SU-DHL-6 (cell line): ENCODE results near the gene WNT9A.

ENCODE experiments used
- H2AFZ ChIP-seq: fragments of 200-600 bp; sonication (generic); 2 replicates; pipeline ENCODE4 v1.6.1; 2014; ENCODE audit warnings: low read depth, mild to moderate bottlenecking, moderate library complexity, mixed read lengths, antibody characterized with exemption, low read length; ENCODE audit not compliant: severe bottlenecking
- H3F3A ChIP-seq: fragments of 200-600 bp; shearing (Covaris generic); 2 replicates; pipeline ENCODE4 v1.6.0; 2016; ENCODE audit warnings: antibody characterized with exemption, mild to moderate bottlenecking; ENCODE audit not compliant: insufficient read depth
- H3K27ac ChIP-seq: fragments of 200-600 bp; sonication (generic); 2 replicates; pipeline ENCODE4 v1.5.1; 2016; ENCODE audit warnings: low read depth, mild to moderate bottlenecking, low read length, moderate library complexity, mixed read lengths
- H3K27me3 ChIP-seq: fragments of 200-600 bp; sonication (generic), shearing (Covaris generic); 2 replicates; pipeline ENCODE4 v1.6.0; 2014; ENCODE audit warnings: mild to moderate bottlenecking, low read length
- H3K36me3 ChIP-seq: fragments of 200-600 bp; sonication (generic); 2 replicates; pipeline ENCODE4 v1.6.1; 2014; ENCODE audit warnings: mild to moderate bottlenecking, low read length, mixed read lengths
- H3K4me2 ChIP-seq: fragments of 300-600, 200-600 bp; shearing (Covaris generic), sonication (generic); 2 replicates; pipeline ENCODE4 v1.6.0; 2014; ENCODE audit warnings: low read length, low read depth, mild to moderate bottlenecking; ENCODE audit not compliant: poor library complexity, severe bottlenecking
- H3K4me3 ChIP-seq: fragments of 200-600 bp; sonication (generic); 2 replicates; pipeline ENCODE4 v1.5.1; 2014; ENCODE audit warnings: antibody characterized with exemption, low read length, mild to moderate bottlenecking, mixed read lengths; ENCODE audit not compliant: insufficient read depth, poor library complexity, severe bottlenecking
- H3K79me2 ChIP-seq: fragments of 200-600 bp; sonication (generic); 2 replicates; pipeline ENCODE4 v1.6.1; 2014; ENCODE audit warnings: mild to moderate bottlenecking, low read length, moderate library complexity; ENCODE audit not compliant: insufficient read depth
- H3K9ac ChIP-seq: fragments of 200-600 bp; sonication (generic); 2 replicates; pipeline ENCODE4 v1.7.0; 2014; ENCODE audit warnings: mild to moderate bottlenecking, low read length
- H3K9me2 ChIP-seq: fragments of 200-600 bp; sonication (generic); replicated peaks from 2 replicates; pipeline ENCODE4 v1.6.1; 2014; ENCODE audit warnings: low read length; ENCODE audit not compliant: insufficient read depth
- H3K9me3 ChIP-seq: fragments of 200-600 bp; sonication (generic); 2 replicates; pipeline ENCODE4 v1.6.1; 2014; ENCODE audit warnings: low read length, mixed read lengths; ENCODE audit not compliant: insufficient read depth
- H4K20me1 ChIP-seq: fragments of 200-600 bp; sonication (generic); 2 replicates; pipeline ENCODE4 v1.6.1; 2014; ENCODE audit warnings: low read depth, mild to moderate bottlenecking, antibody characterized with exemption, low read length, moderate library complexity, mixed read lengths
- EZH2phosphoT487 ChIP-seq: fragments of 200-600 bp; sonication (generic), shearing (Covaris generic); conservative IDR thresholded peaks from 2 replicates; pipeline ENCODE4 v1.6.1; 2018; ENCODE audit warnings: mild to moderate bottlenecking, antibody characterized with exemption, low read length, moderate library complexity, mixed read lengths
- TF ChIP-seq, protein P1 (sequence below): fragments of 200-600 bp; sonication (generic); IDR thresholded peaks from one replicate; pipeline ENCODE4 v1.5.1; 2017; ENCODE audit warnings: antibody characterized with exemption, mild to moderate bottlenecking, low read length, moderate library complexity; ENCODE audit not compliant: insufficient read depth, poor library complexity, severe bottlenecking

WNT9A gene

DNA sequence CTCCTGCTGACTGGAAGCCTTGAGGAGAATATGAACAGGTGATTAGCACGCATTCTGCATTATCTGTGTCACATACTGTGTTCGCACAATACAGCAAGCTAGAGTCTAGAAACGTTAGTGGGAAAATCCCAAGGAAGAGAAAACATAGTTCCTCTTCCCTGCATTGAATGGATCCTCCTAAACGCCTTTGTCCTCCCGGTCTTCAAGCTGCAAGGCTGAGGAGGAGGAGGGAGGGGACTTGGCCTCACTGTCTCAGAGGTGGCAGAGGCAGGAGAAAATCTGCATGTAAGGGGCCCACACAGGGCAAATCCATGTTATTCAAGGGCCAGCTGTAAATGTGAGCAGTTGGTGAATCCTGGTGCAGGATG lies 34.4 kb downstream of the WNT9A start:
- Histone ChIP-seq H2AFZ (no peak overlapping the region), H3K27me3 (no peaks in the 10 kb centered on the region), H3K27ac (no peak overlapping the region), H3K79me2 (no peaks in the 10 kb centered on the region), H3K9me2 (no peaks in the 10 kb centered on the region), H3F3A (no peaks in the 10 kb centered on the region), H3K4me2 (no peak overlapping the region), H3K36me3 (no peaks in the 10 kb centered on the region), H4K20me1 (no peaks in the 10 kb centered on the region), H3K4me3 (no peak overlapping the region), H3K9me3 (no peaks in the 10 kb centered on the region), H3K9ac (no peak overlapping the region)
- TF ChIP-seq EZH2phosphoT487, result no peak
- TF ChIP-seq, protein P1, sequence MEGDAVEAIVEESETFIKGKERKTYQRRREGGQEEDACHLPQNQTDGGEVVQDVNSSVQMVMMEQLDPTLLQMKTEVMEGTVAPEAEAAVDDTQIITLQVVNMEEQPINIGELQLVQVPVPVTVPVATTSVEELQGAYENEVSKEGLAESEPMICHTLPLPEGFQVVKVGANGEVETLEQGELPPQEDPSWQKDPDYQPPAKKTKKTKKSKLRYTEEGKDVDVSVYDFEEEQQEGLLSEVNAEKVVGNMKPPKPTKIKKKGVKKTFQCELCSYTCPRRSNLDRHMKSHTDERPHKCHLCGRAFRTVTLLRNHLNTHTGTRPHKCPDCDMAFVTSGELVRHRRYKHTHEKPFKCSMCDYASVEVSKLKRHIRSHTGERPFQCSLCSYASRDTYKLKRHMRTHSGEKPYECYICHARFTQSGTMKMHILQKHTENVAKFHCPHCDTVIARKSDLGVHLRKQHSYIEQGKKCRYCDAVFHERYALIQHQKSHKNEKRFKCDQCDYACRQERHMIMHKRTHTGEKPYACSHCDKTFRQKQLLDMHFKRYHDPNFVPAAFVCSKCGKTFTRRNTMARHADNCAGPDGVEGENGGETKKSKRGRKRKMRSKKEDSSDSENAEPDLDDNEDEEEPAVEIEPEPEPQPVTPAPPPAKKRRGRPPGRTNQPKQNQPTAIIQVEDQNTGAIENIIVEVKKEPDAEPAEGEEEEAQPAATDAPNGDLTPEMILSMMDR, result no peak

DNA sequence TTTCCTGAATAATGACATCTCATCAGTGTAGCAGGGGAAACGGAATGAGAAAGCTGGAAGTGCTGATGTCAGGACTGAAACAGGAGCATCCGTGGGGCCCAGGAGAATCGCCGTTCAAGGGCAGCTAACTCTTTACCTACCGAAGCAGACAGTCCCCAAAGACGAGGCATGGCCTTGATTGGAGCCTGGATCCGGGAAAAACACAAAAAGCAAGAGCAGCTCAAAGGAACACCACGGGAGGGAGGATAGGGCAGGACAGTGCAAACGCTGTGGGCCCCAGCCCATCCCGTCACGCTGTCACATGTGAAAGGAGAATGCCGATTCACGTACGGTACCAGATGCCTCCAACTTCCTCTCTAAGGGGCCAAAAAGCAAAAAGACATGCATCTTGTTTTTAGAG lies 34.9 kb downstream of the WNT9A start:
- H3K27me3 ChIP-seq, result no peaks in the 10 kb centered on the region
- no peak overlapping the region for H3K4me2 ChIP-seq
- no peak overlapping the region for H2AFZ ChIP-seq
- H3K36me3 ChIP-seq, result no peaks in the 10 kb centered on the region
- no peaks in the 10 kb centered on the region for H4K20me1 ChIP-seq
- H3K9ac ChIP-seq, result no peak overlapping the region
- H3K27ac ChIP-seq, result no peak overlapping the region
- H3F3A ChIP-seq, result no peaks in the 10 kb centered on the region
- no peak overlapping the region for H3K4me3 ChIP-seq
- TF ChIP-seq EZH2phosphoT487, result no peak
- TF ChIP-seq, protein P1, result no peak
- H3K79me2 ChIP-seq, result no peaks in the 10 kb centered on the region
- no peaks in the 10 kb centered on the region for H3K9me2 ChIP-seq
- no peaks in the 10 kb centered on the region for H3K9me3 ChIP-seq

DNA sequence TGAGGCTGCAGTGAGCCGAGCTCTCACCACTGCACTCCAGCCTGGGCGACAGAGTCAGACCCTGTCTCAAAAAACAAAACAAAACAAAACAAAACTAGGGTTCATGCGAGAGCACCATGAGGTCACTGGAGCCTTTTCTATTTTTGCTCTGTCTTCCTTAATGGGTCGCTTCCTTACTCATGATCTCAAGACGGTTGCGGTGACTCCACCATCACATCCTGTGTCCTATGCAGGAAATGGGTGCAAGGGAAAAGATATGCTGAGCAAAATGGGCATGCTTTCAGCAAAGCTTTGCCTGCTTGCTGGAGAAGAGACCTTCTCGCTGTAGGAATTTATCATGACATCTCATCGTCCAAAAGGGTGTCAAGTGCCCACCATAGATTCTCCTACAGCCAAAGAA lies 36.4 kb downstream of the WNT9A start:
- H2AFZ ChIP-seq, result no peak overlapping the region
- H3K9ac ChIP-seq, result no peak overlapping the region
- no peak overlapping the region for H3K27ac ChIP-seq
- H3K4me3 ChIP-seq, result no peak overlapping the region
- H4K20me1 ChIP-seq, result no peaks in the 10 kb centered on the region
- TF ChIP-seq EZH2phosphoT487, result no peak
- TF ChIP-seq, protein P1, result no peak
- no peaks in the 10 kb centered on the region for H3K9me2 ChIP-seq
- H3F3A ChIP-seq, result no peaks in the 10 kb centered on the region
- H3K27me3 ChIP-seq, result no peaks in the 10 kb centered on the region
- no peak overlapping the region for H3K4me2 ChIP-seq
- H3K36me3 ChIP-seq, result no peaks in the 10 kb centered on the region
- no peaks in the 10 kb centered on the region for H3K79me2 ChIP-seq
- no peaks in the 10 kb centered on the region for H3K9me3 ChIP-seq
